K562 (cell line): ENCODE data around the gene P2RX1. TPM values are rescaled to one million over a fixed set of nuclear protein-coding genes. Genes with fewer than 3 reads are reported as not detected.

Experiments used
- ATAC-seq: fragments of 200-7000 bp; cut with Tn5 transposase; 3 replicates; pipeline ENCODE4 v1.9.1; 2020; ENCODE audit warnings: moderate library complexity
- BruUV-seq: library from RNA; stranded (reverse); fragments of 400-500 nt; replicated peaks from 2 replicates; lab custom pipeline; 2021; lab: Mats Ljungman, UMichigan
- CTCF ChIA-PET: fragments of 300-600 bp; formaldehyde crosslinking; extraction: SDS; loops from one replicate; lab custom pipeline; 2021; ENCODE audit warnings: low intra/inter-chr PET ratio; lab: Yijun Ruan, JAX
- POLR2A ChIA-PET: fragments of 300-600, 350-650 bp; sonication (Branson Sonifier 250); formaldehyde crosslinking; extraction: SDS; loops from one replicate; lab custom pipeline; 2021; ENCODE audit warnings: antibody characterized with exemption, inconsistent platforms; lab: Yijun Ruan, JAX
- DNase-seq, 4 experiments: peaks; one replicate each; pipeline versions ENCODE4 v3.0.0 to v3.0.0-alpha.2; 2011 to 2018; ENCODE audit warnings: low spot score in 3 of 4, mixed read lengths in 3 of 4; ENCODE audit errors: extremely low read depth in 1 of 4
- FAIRE-seq: peaks from 2 replicates; lab custom pipeline; 2011; peaks lifted over from hg19 to GRCh38; lab: Jason Lieb, UNC
- H2AFZ ChIP-seq: 2 replicates; pipeline ENCODE4 v1.6.0; 2011; ENCODE audit warnings: low read depth, low read length, control low read depth, inconsistent platforms
- H3K27ac ChIP-seq: fragments of 200-600 bp; 3 replicates; pipeline ENCODE4 v1.8.0; 2011; ENCODE audit warnings: low read depth, mild to moderate bottlenecking, control low read depth, inconsistent platforms, low read length, moderate library complexity, mixed read lengths; ENCODE audit errors: extremely low read depth
- H3K27me3 ChIP-seq, 2 experiments: fragments of 300-600 bp in 1 of 2; 2 replicates in 1 of 2; 3 replicates in 1 of 2; pipeline versions ENCODE4 v1.6.0 to v1.8.0; 2011; ENCODE audit warnings: inconsistent platforms in 2 of 2, low read length in 2 of 2, mild to moderate bottlenecking in 1 of 2, mixed read lengths in 1 of 2, moderate library complexity in 1 of 2; ENCODE audit not compliant: control insufficient read depth in 2 of 2, insufficient read depth in 2 of 2
- H3K36me3 ChIP-seq: fragments of 300-600 bp; 3 replicates; pipeline ENCODE4 v1.8.0; 2011; ENCODE audit warnings: mild to moderate bottlenecking, low read length, inconsistent platforms; ENCODE audit not compliant: control insufficient read depth, insufficient read depth
- H3K4me1 ChIP-seq, 2 experiments: fragments of 200-600 bp in 1 of 2; replicated peaks in 1 of 2; 2 replicates in 1 of 2; 3 replicates in 1 of 2; pipeline versions ENCODE4 v1.5.1 to v1.8.0; 2011; ENCODE audit warnings: inconsistent platforms in 2 of 2, low read length in 2 of 2, mild to moderate bottlenecking in 1 of 2, mixed read lengths in 1 of 2, moderate library complexity in 1 of 2; ENCODE audit not compliant: control insufficient read depth in 2 of 2, insufficient read depth in 2 of 2
- H3K4me2 ChIP-seq: 2 replicates; pipeline ENCODE4 v1.6.1; 2011; ENCODE audit warnings: low read length, control low read depth, inconsistent platforms, mixed read lengths; ENCODE audit not compliant: insufficient read depth
- H3K4me3 ChIP-seq: fragments of 200-600 bp; sonication (generic), shearing (Covaris generic); 2 replicates; pipeline ENCODE4 v1.5.1; 2016; ENCODE audit warnings: control low read depth, inconsistent platforms
- H3K79me2 ChIP-seq: fragments of 200-600 bp; 3 replicates; pipeline ENCODE4 v1.8.0; 2011; ENCODE audit warnings: low read length, inconsistent platforms; ENCODE audit not compliant: control insufficient read depth, insufficient read depth
- H3K9ac ChIP-seq, 2 experiments: 2 replicates each; pipeline versions ENCODE4 v1.6.0 to v1.6.1; 2011; ENCODE audit warnings: low read depth in 2 of 2, low read length in 2 of 2, control low read depth in 1 of 2, inconsistent platforms in 1 of 2, mild to moderate bottlenecking in 1 of 2, mixed read lengths in 1 of 2; ENCODE audit not compliant: insufficient read depth in 1 of 2
- H3K9me1 ChIP-seq: one replicate; pipeline ENCODE4 v1.6.0; 2011; ENCODE audit warnings: inconsistent platforms, mild to moderate bottlenecking, low read length, moderate library complexity; ENCODE audit not compliant: control insufficient read depth, insufficient read depth
- H3K9me3 ChIP-seq: replicated peaks from 2 replicates; pipeline ENCODE4 v1.5.1; 2011; ENCODE audit warnings: low read depth, low read length, inconsistent platforms; ENCODE audit not compliant: control insufficient read depth, insufficient read depth
- H4K20me1 ChIP-seq: replicated peaks from 2 replicates; pipeline ENCODE4 v1.6.1; 2011; ENCODE audit warnings: low read length, inconsistent platforms, mixed read lengths; ENCODE audit not compliant: control insufficient read depth, insufficient read depth
- E4F1 ChIP-seq: fragments of 250-450 bp; sonication (Bioruptor Pico); IDR thresholded peaks from 2 replicates; pipeline ENCODE4 v1.5.0; 2021; ENCODE audit warnings: mild to moderate bottlenecking, borderline replicate concordance
- KLF16 ChIP-seq: IDR thresholded peaks from 2 replicates; pipeline ENCODE4 v1.6.1; 2016; ENCODE audit warnings: antibody characterized with exemption
- MEF2A ChIP-seq: IDR thresholded peaks from 2 replicates; pipeline ENCODE4 v1.6.1; 2011; ENCODE audit warnings: low read depth, mild to moderate bottlenecking, low read length, moderate library complexity; ENCODE audit not compliant: control insufficient read depth
- PURB ChIP-seq: sonication (generic); formaldehyde crosslinking; IDR thresholded peaks from 2 replicates; pipeline ENCODE4 v1.9.0; 2021; ENCODE audit warnings: low read depth, mild to moderate bottlenecking, missing genetic modification reagents
- RCOR1 ChIP-seq, 2 experiments: IDR thresholded peaks; 2 replicates each; pipeline ENCODE4 v1.6.1; 2012; ENCODE audit warnings: low read depth in 2 of 2, low read length in 2 of 2, borderline replicate concordance in 1 of 2, improper control_type of control experiment in 1 of 2
- SMARCC2 ChIP-seq: fragments of 450-650 bp; IDR thresholded peaks from 2 replicates; pipeline ENCODE4 v1.6.1; 2017; ENCODE audit warnings: antibody characterized with exemption, moderate library complexity, mild to moderate bottlenecking, low read depth
- USF2 ChIP-seq: sonication (generic); formaldehyde crosslinking; IDR thresholded peaks from 2 replicates; pipeline ENCODE4 v1.5.0; 2020; ENCODE audit warnings: missing genetic modification reagents
- WGBS: fragments of 100-300 bp; shearing (Covaris generic); methylation state at CpG from one replicate; pipeline ENCODE4 v1.1.6; 2016; ENCODE audit warnings: low coverage, mixed read lengths; ENCODE audit not compliant: insufficient coverage; ENCODE audit errors: missing lambda C conversion rate; 5-methylcytosine and 5-hydroxymethylcytosine counted together
- in situ Hi-C: fragments of 300-500 bp; cut with MboI; formaldehyde crosslinking; loops from 4 replicates; pipeline ENCODE4 v1.15.0; 2018; ENCODE audit warnings: inconsistent platforms, mixed read lengths
- intact Hi-C: fragments of 100-400 bp; cut with micrococcal nuclease; formaldehyde crosslinking; loops from 2 replicates; pipeline ENCODE4 v1.14.2; 2022
- polyA plus RNA-seq, 8 experiments: library from polyadenylated mRNA; depleted of rRNA in 4 of 8; stranded (reverse) in 5 of 8; unstranded in 3 of 8; fragments of >200 nt; fragmentation: Nextera tagmentation in 2 of 8; fragmentation: Illumina TruSeq in 1 of 8; extraction: Ambion mirVana in 2 of 8; extraction: Trizol in 1 of 8; gene quantifications; 2 replicates each; pipeline versions ENCODE4 v1.2.1 to v1.2.3, GENCODE V29; 2011 to 2014; ENCODE audit warnings: inconsistent platforms in 1 of 8, missing spikeins in 1 of 8
- total RNA-seq, 7 experiments: library from RNA; depleted of rRNA in 6 of 7; stranded (reverse); fragments of >200 nt in 6 of 7; fragmentation: Illumina TruSeq in 2 of 7; extraction: Trizol in 2 of 7; gene quantifications; 2 replicates each; pipeline versions ENCODE4 v1.2.1 to v1.2.3, GENCODE V29; 2011 to 2021; ENCODE audit warnings: low replicate concordance in 1 of 7

P2RX1 gene
- total and polyA plus RNA-seq, 9 of the 15 experiments (the other 6 are each of a cell fraction or from before 2014, with no cell fraction given) = 0.27 to 20.3 (median 10.3) TPM

- H3K4me2 ChIP-seq = no peak overlapping the region
- CTCF ChIA-PET = no interaction called here
These were observed 15.6 kb downstream of the P2RX1 start for GRCh38 chr17:3900646-3901045.

More at GRCh38 chr17:3900646-3901045, 15.6 kb downstream of the P2RX1 start:
- Histone ChIP-seq H3K9ac (no peak overlapping the region), H3K9me3 (no peaks in the 10 kb centered on the region), H3K79me2 (no peaks in the 10 kb centered on the region), H3K4me1 (peaks cover 0 to 33% of the 10 kb centered on the region in 2 experiments; a peak in 2 of 5 replicates), H3K4me3 (no peak overlapping the region), H3K36me3 (no peaks in the 10 kb centered on the region), H4K20me1 (no peaks in the 10 kb centered on the region), H2AFZ (no peak overlapping the region), H3K27me3 (no peaks in the 10 kb centered on the region), H3K9me1 (no peaks in the 10 kb centered on the region), H3K27ac (no peak overlapping the region)
- intact Hi-C loops (loop anchor here (10.0 kb wide), 2 partner anchors 56 to 166 kb away; partner anchors contain the start of gene NCBP3), in situ Hi-C loops (no loop called here)
- ATAC-seq = no peak
- POLR2A ChIA-PET = interaction anchor here (0.6 to 1.7 kb wide), 2 partner anchors 11 to 60 kb away, joined by 3 to 4 read pairs; no protein-coding TSS in a partner anchor
- 32% methylated on average over 6 of the region's 6 CpGs for WGBS
- TF ChIP-seq PURB (CRISPR knock-in tag) (no peak), RCOR1 (IDR thresholded peaks at IDR 0.05; ENCODE audit: borderline replicate concordance in 1 of 2, low read depth in 2 of 2, low read length in 2 of 2) (no peak), USF2 (CRISPR knock-in tag) (no peak), E4F1 (no peak), KLF16 (no peak), MEF2A (no peak), SMARCC2 (no peak)
- peak; percentile 29 for FAIRE-seq
- no peak for DNase-seq
- BruUV-seq = no TSS peak
